HG02678 (cell line): ENCODE data around the gene COL7A1.

Experiments
- ATAC-seq: cut with Tn5 transposase; IDR thresholded peaks from one replicate; pipeline ENCODE4 v1.9.1; 2021; ENCODE audit warnings: mild to moderate bottlenecking, moderate library complexity; ENCODE audit not compliant: unreplicated experiment

COL7A1 gene

DNA sequence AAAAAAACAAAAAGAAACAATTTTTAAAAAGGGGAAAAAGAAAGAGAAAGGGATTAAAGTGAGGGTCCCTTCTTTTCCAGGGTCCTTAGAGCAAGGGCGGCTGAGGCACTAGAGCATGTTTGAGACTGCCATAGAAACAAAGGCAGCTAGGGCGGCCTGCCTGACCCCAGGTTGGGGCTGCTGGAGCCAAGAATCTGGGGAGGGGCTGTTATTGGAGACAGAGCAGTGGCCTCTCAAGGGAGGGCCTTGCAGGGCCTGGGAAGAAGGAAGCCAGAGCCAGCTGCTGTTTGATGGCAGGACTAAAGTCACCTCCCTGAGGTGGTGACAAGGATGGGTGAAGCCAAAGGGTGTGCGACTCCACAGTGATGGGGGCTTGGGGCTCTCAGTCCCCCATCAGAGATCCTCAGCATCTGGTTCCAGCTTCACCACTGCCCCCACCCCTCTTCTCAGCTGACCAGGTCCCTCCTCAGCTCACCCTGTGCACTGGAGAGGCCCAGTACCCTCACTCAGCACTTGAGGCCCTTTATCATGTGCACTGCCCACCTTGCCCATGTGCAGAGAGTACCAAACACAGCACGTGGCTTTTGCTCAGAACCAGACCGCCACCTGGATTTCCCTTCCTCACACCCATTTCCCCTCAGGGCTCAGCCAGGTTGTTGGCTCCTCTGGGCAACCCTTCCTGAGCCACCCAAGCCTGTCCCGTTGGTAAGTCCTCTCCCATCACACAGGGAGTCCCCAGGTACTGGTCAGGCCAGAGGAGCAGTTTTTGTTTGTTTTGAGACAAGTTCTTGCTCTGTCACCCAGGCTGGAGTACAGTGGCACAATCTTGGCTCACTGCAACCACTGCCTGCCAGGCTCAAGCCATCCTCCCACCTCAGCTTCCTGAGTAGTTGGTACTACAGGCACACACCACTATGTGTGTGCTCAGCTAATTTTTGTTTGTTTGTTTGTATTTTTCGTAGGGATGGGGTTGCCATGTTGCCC, 24.7 kb upstream of the COL7A1 start:
- no peak for ATAC-seq

DNA sequence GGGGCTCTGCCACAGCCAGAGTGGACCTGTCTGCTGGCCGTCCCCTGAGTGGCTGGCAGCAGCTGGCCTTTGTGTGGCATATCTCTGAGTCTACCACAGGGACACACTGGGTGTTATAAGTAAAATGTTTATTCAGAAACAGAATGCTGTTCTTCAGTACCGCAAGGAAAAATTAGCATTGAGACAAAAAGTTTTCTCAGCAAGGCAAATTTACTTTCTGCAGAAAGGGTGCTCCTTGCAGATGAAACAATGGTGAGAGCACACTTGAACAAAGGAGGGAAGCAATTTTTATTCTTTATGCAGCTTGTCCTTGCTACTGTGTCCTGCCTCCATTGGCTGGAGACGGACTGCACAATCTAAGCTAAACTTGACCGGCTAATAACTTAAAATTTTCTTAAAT, 22.4 kb upstream of the COL7A1 start:
- ATAC-seq: no peak

DNA sequence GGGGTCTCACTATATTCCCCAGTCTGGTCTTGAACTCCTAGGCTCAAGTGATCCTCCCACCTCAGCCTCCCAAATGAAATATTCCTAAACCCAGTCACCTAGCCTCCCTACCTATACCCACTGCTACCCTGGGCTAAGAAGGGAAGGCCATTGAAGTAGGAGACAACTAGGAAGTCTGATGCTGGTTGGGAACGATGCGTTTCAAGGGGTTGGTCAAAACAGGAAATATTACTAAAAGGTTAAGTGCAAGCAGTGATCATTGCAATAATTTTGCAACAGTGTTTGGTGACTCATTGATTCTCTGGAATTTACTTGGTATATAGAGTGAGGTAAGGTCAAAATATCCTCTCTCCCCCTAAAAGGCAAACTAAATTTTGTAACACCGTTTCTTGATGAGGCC, 18.9 kb upstream of the COL7A1 start:
- ATAC-seq: no peak

DNA sequence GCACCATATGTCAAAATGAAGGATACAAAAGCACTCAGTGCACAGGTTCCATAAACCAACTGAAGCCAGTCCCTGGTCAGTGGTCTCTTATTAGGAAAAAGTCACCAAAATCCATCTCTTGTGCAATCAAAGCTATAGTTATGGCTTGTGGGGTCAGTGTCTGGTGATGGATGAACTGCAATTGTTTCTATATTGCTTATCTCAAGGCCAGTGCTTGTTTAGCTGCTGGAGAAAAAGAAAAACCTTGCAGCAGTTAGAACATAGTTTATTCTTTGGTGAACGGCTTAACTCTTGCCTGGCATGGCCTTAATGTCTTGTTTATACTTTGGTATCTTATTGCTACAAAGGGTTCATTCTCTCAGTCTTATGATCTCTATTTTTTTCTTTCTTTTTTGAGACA, 17.2 kb upstream of the COL7A1 start:
- no peak for ATAC-seq

DNA sequence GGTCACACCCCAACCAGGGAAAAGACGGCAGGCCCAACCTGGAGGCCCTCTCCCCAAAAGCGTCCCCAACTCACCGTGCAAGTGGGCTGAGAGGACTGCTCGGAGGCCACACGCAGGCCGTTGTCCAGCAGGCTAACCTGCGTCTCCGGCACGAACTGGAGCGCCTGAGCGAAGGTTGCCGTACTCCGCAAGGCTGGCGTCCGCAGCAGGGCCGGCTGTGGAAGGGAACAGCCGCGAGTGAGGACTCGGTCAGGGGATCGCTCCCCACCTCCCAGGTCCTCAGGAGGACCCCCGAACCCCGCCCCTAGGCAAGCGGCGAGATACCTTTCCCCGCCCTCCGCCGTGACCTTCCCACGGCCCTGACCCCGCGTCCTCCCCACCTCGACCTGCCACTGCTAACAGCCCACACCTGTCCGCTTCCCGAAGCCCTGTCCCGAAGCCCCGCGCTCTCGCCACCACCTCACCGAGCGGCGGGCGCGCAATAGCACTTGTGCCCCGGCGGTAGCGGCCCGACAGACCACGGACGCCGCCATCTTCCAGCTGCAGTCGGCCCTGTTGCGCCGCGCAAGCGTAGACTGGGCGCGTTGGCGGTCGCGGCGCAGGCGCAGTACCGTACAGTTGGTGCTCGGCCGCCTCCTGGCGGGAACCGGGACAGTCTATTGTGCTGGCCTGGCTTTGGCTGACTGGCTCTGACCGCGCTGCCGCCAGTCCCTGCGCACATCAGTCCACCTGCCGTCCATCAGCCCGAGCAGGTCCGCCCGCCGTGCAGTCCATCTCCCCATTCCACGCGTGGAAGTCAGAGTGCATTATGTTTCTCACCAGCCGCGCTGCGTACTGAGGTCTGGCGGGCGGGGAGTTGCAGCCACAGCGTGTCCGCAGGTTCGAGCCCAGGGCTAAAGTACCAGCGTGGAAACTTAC, 14.2 kb upstream of the COL7A1 start, which contains the start of gene UQCRC1:
Gene UQCRC1, minus strand, starts transcription at position 559 of the 918 bp plus-strand sequence. Its CDS starts 26 bp downstream, at position 533.
- peak; percentile 95 for ATAC-seq

DNA sequence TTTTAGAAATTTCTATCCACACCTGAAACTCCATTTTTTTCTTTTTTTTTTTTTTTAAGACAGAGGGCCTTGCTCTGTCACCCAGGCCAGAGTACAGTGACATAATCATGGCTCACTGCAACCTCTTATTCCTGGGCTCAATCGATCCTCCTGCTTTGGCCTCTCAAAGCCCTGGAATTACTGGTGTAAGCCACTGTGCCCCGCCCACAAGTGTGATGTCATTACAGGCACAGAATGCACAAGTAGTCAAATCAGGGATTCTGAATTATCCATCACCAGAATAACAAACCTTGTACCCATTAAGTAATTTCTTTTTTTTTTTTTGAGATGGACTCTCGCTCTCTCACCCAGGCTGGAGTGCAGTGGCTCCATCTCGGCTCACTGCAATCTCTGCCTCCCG, 12.4 kb upstream of the COL7A1 start:
- no peak for ATAC-seq

DNA sequence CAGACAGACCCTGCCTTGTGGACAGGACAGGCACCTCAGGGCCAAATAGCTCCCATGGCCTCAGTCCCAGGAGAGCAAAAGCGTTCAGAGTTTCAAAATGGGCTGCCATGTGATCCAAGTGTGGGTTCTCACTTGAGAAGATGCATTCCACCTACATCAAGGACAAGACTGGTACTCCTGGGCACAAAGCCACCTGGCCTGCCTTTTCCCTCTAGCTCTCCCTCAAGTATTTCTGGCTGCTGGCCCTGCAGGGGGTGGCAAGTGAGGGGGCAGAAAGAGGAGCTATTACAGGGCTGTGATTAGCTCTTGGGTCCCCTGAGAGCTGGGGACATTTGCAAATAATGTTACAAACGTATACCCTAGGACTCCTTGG, 6.5 kb upstream of the COL7A1 start:
- no peak for ATAC-seq

DNA sequence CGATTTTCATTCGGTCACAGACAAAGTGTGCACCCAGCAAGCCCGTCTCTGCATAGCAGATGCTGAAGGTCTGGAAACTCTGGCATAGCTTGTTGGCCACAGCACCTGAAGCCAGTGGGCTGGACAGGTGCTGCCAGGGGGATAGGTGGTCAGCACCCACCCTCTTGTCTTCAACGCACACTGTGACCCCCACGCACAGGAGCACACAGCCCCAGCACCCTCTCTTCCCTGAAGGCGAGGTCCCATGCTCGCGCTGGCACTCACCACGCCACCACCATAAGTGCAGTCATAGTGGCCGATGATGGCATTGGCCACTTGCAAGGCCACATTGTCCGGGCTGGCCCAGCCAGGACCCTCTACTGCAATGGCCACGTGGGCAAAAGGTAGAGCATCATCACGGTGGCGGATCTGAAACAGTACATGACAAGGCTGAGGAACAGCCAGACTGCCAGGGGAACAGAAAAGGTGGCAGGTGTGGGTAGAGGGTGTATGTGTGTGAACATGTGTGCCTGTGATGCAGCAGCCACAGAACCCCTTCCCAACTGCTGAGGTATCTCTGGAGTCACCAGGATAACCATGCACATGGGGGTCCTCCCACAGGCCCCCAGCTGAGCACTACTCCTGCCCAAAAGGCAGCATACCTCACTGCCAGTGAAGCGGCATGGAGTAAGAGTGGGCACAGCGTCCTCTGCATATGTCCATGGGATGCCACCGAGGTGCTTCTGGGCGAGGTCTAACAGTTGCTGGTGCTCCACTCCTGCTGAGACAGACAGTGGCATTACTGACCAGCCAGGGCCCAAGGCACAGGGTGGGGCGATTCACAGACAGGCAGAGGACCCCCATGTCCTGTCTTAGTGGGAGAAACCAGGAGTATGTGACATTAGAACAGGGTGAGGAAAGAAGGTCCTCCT, 5.8 kb upstream of the COL7A1 start:
- no peak for ATAC-seq

DNA sequence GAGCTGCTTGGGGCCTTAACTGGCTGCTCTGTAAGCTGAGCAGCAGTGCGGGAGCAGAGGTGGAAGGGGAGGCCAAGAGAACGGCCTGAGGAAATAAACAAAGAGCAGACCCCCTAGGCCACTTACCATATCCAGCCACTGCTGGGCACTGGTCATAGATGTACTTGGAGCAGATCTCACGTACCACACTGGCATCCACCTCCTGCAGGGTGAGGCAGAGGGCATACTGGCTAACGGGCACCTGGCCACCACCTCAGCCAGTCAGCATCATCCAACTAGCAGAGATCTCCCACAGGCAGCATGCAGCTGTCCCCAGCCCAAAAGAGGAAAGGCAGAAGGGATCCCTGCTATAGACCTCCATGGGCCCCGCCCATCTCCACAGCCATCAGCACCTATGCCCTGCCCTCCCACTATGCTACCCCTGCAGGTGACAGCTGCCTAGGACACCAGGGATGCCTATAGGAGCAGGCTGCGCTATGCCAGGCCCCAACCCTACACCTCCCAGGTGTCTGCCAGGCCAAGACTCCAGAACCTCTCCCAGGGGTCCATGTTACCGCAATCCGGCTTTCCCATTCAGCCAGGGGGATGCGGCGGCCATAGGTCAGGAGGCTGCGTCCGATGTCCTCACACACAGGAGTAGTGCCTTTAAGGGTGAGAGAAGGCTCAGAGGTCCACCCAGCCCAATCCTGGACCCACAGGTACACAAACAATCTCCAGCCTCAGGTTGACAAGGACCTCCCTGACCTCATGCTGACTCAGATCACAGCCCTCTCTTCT, 4.6 kb upstream of the COL7A1 start:
- ATAC-seq: no peak

DNA sequence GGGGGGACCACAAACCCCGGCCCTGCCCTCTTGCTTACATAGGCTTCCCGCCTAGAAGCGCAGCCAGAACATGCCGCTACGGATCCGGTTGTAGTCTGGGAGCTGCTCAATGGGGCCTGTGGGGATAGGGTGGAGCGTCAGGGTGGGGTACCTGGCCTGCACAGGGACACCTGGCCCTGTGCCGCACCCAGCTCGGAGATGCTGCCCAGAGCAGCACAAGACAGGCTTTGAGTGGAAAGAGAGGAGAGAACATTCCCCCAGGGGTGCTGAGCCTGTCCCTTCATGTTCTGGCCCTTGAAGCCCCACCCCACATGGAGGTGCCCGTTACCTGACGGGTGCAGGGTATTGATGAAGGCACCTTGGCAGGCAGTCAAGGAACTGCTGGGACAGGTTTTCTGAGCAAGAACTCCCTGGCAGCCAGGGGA, 4.0 kb upstream of the COL7A1 start:
- ATAC-seq: no peak

DNA sequence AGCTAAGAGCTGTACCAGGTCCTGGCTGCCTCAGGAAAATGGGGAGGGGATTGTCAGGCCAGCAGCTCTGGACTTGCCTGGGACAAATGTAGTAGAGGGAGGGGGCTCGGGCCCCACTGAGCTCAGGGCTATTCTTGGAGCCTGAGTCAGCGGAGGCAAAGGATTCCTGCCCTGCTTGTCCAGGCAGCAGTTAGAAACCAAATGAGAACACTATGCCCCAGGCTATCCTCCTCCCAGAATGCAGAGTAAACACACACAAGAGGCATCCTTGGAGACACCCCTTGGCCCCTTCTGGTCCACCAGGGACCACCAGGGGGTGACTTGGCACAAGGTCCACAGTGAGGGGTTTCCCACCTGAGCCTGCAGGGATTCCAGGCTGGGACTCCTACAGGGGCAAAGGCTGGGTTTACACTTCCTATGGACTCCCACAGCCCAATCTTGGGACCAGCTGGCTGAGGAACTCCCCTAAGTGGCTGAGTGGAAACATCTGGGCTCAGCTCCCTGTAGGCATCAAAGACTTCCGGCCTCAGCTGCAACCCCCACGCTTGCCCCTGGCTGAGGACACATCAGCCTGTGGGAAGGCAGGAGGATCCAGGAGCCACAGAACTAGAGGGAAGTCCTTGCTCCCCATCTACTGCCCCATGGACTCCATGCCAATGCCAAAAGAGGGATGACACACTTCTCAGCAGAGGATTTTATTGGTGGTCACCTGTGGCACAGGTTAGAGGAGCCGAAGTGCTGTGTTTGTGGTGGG, 3.4 kb upstream of the COL7A1 start:
- no peak for ATAC-seq

DNA sequence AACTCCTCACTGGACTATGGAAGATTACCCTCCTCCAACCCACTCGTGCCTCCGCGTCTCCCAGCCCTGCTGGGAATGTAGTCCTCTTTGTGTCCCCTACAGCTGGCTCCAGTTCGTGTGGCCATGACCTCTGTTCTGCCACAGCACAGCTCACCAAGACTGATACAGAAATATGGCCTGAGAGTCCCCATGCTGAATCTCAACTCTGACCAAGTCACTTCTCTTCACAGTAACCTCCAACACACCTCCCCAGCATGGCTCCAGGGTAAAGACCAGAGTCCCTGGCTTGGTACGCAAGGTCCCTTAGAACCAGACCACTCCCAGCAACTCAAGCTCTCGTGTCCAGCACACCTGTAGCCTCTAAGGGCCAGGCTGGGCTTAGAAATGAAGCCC, 2.3 kb upstream of the COL7A1 start:
- no peak for ATAC-seq

DNA sequence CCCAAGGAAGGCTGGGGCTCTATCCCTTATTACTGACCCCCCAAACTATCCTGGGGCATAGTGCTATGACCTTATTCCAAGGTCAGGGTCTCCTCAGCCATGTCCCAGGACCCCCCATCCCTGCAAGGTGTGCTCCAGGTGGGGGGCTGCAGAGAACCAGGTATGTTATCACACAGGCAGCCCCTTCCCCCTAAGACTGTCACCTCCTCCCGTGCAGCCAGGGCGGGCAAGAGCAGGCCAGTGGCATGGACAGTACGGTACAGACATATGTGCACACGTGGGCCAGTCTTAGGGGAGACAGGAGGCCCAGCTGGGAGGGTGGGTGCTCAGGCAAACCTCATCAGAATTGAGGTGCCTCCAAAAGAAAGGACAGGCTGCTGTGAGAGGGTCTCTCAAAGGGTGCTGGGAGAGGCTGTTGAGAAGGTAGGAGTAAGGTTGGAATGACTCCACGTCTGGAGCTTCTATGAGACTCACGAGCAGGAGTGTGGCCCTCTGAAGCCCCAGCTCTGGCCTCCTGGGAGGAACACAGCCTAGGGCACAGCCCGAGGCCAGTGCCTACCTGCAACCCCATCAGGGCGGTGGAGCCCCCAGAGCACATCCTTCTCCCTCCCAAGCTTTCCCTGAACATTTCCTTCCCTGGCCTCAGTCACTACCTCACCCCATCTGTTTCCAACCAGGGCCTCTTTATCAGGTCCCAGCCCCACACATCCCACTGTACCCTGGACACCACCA, 1.7 kb upstream of the COL7A1 start:
- no peak for ATAC-seq

DNA sequence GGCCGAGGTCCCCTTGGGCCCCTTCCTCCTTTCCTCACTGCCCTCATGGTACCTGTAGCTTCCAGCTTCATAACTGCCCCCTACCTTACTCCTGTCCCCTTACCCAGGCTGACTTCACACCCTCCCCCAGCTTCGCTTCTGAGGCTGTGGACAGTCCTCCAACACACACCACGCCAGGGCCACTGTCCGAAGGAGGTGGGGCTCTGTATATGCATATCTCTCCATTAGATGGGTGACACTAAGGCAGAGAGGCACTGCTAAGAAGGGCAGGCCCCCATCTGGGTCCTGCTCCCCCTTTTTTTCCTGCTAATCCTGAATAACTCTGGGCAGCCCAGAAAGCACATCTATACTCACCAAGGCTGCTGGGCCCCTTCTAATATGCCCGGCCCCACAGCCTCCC, 1.0 kb upstream of the COL7A1 start:
- no peak for ATAC-seq

DNA sequence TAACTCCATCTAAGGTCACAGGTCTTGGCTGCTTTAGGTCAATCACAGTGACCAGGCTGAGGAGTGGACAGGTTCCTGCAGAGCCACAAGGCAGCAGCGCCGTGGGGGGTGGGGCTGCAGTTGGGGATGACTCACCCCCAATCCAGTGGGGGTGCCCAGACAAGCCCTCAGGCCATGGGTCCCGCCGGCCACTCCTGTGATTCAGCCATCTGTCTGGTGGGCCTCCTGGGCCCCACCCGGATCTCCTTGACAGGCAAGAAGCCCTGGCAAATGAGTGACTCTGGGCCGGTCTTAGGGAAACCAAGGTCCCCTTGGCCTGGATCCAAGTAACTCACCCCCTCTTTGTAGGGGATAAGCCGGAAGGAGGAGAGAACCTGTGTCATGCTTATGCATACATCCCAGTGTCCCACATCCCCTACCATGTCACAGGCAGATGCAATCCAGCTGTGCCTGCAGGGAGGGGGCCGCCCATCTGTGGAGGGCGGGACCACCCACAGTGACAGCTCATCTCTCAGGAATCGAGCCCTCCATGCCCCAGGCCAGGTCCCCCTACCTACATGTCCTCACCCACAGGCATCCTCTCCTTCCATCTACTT, 495 bp upstream of the COL7A1 start:
- ATAC-seq: no peak

DNA sequence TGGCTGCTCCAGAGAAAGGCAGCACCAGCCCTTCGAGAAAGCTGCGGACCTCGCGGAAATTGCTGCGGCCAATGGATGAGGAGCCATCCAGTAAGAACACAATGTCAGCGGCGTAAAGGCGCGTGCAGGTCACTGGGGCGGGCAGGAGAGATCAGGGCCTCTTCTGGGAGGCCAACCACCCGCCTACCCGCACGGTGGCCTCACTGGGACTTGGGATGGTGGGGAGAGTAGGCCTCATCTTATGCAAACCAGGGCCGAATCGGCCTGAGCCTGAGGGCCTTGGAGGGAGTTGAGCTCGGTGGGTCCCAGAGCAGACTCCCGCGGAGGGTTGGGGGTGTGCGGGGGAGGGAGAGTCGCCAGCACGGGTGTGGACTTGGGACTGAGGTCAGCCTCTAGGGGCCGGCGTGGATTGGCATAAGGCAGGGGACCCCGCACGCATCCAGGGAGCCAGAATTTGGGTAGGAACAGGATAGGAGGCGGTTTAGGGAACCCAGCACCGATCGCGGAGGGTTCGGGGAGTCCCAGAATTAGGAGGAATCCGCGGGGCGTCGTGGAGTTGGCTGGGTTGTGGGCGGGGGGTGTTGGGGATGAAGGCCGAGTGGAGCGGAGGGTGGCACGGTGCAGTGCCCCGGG, 596 bp downstream of the COL7A1 start:
- no peak for ATAC-seq

DNA sequence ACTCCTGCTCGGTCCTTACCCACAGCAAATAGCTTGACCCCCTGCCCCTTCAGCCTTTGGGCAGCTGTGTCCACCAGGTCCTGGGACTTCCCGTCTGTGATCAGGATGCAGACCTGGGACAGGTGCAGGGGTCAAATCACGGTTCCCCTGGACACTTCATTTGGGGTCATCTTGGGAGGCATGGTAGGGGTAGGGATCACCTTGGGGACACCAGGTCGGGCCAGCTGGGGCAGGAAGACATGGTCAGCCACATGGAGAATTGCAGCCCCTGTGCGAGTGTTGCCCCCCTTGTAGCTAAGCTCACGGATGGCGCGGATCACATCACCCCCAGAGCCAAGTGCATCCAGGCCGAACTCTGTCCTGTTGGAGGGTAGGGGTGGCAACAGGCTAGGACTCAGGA, 1.8 kb downstream of the COL7A1 start:
- no peak for ATAC-seq
